ENCODE data around the gene MRO.
"Not testable (repeated sequence)": the region's sequence is repeated elsewhere in the genome, so short reads cannot be mapped to it uniquely, and the experiment has no call there.

The MRO gene

DNA sequence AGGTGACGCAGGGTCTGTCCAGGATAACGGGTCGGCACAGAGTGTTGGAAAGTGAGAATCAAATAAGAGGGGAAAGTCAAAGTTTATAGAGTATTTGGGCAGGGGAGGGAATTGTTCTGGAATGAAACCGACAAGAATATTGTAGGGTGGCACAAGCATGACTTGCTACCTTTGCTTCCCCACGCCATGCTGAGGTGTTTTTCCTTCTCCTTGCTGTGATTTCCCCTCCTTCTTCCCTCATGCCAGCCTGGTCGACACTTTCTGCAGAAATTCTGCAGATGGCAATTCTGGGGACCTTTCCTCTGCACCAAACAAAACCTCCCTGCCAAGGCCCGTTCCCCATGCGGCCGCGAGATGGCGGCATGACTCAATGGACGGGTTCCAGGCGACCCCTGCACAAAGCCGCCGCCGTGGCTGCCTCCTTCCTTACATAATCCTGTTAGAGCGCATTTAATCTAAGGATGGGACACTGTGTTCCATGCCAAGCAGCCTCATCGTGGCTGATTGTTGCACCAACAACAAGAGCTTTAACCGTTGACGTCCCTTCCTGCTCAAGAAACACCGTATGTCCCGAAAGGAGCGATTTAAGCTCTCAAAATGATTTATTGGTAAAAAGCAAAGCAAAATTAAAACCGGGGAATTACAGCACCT lies at the start of gene MRO:
MRO (minus strand) TSS at position 289 of the 651 bp plus-strand sequence. CDS start 10,616 bp downstream, outside the sequence.
- DNase-seq, result peak; percentile 36

DNA sequence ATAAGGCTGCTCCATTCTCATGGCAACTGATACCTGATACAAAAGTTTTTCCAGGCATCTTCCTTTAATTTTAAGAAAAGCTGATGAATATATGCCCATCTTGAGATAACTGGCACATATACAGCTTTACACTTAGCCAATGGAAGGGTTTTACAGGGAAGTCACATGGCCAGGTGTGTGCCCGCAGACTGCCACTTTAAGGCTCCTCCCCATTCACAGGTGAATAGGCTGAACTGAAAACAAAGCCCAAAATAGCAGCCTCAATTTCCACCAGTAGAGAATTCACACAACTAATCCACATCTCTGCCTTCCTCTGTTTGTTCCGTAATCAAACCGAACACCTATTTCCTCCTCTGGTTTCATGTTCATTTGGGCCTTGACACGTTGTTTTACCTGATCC lies 49.3 kb upstream of the MRO start:
- no peak for DNase-seq

DNA sequence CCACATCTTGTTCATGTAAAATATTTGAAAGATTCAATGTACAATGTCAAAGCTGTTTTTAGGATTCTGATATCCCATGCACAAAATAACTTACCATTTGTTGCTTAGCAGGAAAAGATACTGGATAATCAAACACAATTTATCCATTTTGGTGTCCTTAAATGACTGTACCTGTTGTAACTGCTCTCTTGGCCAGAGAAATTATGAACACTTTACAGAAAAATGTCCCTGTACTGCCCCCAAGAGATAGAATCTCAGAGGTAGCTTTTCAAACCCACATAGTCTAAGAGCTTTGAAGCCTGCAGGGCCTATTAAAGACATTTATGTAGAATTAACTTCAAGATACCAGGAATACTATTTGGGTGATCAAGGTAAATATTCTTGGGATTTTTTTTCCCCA lies 46.9 kb upstream of the MRO start:
- DNase-seq, result no peak

GRCh38 chr18:50863840-50864375 lies 44.1 kb upstream of the MRO start:
- DNase-seq, result no peak

DNA sequence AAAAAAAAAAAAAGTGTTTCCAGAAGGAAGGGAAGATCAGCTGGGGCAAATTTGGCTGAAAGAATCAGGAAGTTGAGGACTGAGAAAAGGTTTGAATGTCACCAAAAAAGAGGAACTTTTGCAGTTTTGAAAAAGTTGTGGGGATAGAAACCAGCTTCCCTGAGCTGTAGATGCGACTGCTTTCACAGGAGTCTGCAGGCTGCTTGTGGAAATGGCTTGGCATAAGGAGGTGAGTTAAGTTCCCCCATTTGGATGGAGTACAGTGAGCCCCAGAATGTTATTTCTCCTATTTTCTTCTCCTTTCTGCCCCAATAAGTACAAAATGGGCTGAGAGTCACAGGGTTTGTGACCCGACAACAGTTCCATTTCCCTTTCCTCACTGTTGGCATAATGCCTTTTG lies 42.6 kb upstream of the MRO start:
- DNase-seq, result no peak

DNA sequence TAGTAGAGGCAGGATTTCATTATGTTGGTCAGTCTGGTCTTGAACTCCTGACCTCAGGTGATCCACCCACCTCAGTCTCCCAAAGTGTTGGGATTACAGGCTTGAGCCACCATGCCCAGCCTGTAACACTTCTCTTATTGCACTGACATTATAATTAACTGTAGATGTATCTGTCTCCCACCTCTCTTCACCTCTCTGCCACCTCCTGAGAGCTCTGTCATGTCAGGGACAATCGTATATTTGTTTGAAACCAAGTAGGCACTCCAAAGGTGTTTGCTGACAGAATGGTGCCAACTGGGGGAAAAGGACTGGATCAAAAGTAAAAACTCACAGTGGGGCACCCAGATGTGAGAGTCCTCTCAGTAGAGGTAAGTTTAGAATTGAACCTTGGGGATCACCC lies 41.8 kb upstream of the MRO start:
- no peak for DNase-seq

GRCh38 chr18:50859793-50860555 lies 40.2 kb upstream of the MRO start:
- DNase-seq, result no peak

- DNase-seq, result no peak
Measured at GRCh38 chr18:50857694-50858093, 37.9 kb upstream of the MRO start.

DNA sequence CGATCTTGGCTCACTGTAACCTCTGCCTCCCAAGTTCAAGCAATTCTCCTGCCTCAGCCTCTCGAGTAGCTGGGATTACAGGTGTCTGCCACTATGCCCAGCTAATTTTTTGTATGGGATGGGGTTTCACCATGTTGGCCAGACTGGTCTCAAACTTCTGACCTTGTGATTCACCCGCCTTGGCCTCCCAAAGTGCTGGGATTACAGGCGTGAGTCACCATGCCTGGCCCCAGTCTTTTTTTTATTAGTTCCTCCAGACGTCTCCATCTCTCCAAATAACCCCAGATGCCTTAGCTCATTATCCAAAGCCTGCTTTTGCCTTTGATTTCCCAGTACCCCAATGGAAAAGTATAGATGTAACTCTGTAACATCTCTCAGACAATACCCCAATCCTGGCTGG lies 37.4 kb upstream of the MRO start:
- DNase-seq, result not testable (repeated sequence)

DNA sequence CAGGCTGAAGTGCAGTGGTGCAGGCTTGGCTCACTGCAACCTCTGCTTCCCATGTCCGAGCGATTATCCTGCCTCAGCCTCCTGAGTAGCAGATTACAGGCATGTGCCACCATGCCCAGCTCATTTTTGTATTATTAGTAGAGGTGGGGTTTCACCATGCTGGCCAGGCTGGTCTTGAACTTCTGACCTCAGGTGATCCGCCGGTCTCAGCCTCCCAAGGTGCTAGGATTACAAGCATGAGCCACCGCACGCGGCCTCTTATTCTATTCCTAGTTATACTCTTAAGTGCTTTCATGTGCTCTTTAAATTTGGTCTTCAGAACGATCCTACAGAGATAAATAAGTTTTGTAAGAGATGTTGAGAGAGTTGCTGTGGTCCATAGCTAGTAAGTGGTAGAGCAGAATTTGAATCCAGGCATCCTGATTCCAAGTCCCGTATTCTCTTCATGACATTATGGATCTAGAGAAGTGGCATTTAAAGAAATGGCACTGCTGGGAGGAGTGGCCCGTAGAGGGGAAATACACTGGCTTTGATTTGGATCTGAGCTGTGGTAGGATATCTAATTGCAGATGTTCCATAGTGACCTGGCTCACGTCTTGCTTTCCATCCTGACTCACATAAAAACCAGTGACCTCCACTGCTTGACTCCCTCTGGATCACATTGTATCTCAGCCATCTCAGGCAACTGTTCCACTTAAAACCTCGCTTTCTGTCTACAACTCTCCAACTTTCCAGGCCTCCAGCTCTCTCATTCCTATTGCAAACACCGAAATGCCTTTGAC lies 36.4 kb upstream of the MRO start:
- DNase-seq, result no peak

DNA sequence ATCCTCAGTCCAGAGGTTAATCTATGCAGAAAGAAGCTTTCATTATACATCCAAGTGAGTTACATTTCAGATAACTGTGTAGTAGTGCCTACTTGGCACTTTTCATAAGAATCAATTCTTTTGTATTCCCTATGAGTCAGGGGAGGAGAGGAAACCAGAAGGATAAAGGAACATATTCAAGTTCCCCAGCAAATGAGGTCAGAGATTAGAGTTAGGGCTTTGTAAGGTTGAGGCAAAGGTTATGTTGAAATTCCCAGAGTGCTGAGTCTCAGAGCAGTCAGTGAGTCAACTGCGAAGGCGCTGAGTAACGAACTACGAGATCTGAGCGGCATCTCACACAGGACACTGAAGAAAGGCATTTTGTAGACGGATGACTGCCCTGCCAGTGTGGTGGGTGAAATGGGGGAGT lies 34.1 kb upstream of the MRO start:
- DNase-seq, result no peak

DNA sequence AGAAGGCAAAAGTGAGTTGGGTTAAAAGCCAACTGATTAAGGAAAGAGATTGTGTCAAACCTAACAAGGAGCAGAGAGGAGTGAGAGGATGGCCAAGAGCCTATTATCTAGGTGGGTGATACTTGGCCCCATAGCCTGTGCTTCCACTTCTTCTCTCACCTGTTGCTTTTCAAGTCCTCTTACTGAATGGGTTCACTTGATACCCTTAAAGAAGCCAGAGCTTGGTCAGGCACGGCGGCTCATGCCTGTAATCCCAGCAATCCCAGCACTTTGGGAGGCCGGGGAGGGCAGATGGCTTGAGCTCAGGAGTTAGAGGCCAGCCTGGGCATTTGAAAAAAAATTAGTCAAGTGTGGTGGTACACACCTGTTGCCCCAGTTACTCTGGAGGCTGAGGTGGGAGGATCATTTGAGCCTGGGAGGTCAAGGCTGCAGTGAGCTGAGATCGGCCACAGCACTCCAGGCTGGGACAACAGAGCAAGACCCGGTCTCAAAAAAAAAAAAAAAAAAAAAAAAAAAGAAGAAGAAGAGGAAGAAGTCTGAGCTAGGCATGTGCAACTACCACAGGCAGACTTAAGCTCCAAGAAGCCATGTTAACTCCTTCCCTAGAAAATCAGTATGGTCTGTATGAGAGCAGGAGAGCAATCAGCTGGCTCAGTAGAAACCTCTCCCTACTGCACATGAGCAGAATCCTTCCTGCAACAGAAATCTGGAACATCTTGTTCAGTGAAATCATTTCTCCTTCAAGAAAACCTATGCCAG lies 30.7 kb upstream of the MRO start:
- no peak for DNase-seq

- DNase-seq, result no peak
Measured at GRCh38 chr18:50849419-50849821, 29.6 kb upstream of the MRO start.

DNA sequence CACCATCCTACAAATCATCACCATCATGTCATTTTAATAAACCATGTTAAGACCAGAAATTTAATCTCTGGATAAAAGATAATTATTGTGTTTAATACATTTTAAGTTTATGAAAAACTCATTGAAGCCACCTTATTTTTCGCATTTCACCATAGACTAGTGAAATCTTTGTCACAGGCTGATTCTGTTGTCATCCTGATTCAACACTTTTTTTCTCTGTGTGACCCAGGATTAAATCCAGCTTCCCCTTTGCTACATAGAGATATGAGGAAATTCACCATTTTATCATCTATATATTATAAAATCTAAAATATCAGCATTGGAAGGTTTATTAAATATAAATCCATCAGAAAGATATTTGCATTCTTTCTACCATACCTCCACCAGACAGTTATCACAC lies 29.2 kb upstream of the MRO start:
- DNase-seq, result no peak

GRCh38 chr18:50848061-50848551 lies 28.3 kb upstream of the MRO start:
- DNase-seq, result no peak

DNA sequence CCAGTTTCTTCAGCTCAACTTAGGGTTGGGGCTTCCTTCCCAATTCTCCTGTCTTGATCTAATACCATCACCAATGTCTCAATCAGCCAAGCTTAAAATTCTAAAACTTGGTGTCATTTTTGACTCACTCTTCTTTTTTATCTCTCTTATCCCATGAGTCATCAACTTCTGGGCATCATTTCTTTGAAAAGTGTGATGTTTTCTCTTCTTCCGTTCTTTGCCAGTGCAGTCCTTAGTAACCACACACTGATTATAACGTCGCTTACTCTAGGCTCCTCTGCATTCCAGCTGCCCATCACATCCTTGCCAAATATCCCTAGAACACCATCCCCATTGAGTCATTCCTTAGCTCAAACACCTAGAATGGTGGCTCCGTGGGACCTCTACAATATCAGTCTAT lies 27.4 kb upstream of the MRO start:
- no peak for DNase-seq

DNA sequence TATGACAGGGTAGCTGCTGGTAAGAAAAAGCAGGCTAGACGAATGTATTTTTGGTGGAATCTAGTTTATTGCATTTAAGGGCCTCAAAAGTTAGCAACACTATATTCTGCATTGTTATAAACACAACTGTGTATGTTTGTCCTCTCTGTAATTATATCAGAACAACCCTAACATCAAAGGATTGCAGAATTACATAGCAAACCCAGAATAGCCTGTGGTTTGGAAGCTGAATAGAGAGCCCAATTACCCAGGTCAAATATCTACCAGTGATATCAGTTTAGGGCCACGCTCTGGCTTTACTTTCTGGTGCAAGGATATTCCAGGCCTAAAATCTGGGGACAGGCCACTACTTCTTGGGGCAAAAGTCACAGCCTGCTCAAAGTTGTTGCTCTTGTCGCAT lies 25.1 kb upstream of the MRO start:
- DNase-seq, result no peak

GRCh38 chr18:50844554-50844953 lies 24.7 kb upstream of the MRO start:
- DNase-seq, result no peak

DNA sequence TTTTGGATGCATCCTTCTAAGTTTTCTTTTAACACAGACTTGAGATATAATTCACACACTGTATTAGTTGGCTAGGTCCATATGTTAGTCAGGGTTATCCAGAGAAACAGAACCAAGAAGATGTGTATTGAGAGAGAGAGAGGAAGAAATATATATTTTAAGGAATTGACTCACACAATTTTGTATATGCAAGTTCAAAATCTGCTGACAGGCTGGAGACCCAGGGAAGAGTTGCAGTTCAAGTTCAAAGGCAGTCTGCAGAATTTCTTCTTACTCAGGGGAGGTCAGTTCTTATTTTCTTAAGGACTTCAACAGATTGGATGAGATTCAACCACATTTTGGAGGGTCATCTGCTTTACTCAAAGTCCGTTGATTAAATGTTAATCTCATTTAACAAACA lies 23.0 kb upstream of the MRO start:
- no peak for DNase-seq

GRCh38 chr18:50839996-50840395 lies 20.2 kb upstream of the MRO start:
- DNase-seq, result no peak

GRCh38 chr18:50839341-50839740 lies 19.5 kb upstream of the MRO start:
- no peak for DNase-seq

DNA sequence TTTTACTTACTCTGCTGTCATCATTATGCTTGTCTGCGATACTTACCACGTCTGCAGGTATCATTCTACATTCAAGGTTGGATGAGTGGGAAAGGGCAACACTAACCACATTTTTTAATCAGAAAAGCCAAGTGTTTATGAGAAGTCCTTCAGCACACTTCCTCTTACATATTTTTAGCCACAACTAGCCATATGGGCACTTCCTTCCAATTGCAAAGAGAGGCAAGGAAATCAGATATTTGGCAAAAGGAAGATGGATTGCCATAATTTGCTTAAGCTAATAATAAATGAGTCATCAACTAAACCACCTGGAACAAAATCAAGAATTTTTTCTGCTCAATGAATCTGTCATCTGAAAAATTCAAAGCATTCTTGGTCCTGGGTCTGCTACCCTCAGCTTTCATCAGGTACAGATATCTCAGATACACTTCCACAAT lies 16.7 kb upstream of the MRO start:
- DNase-seq, result no peak

- DNase-seq, result not testable (repeated sequence)
Measured at GRCh38 chr18:50833496-50833895, 13.7 kb upstream of the MRO start.

Data from NCI-H2081 treated with DMSO at 0.1 percent for 48 hours (cell line).